Activated CD8-positive, alpha-beta T cell treated with anti-CD3 and anti-CD28 coated beads for 36 hours (primary cell): ENCODE results near the gene ATP1B2. TPM values are rescaled to one million over a fixed set of nuclear protein-coding genes. Genes with fewer than 3 reads are reported as not detected.

Experiments
- ATAC-seq: fragments of 200-7000 bp; cut with Tn5 transposase; one replicate; pipeline ENCODE4 v1.10.0; 2021; ENCODE audit warnings: mild to moderate bottlenecking, moderate library complexity
- CTCF ChIA-PET: fragments of 350-600 bp; sonication (Branson Sonifier 250); formaldehyde crosslinking; loops from one replicate; lab custom pipeline; 2021; ENCODE audit warnings: antibody characterized with exemption; lab: Charles Lee
- POLR2A ChIA-PET: fragments of 350-600 bp; sonication (Branson Sonifier 250); formaldehyde crosslinking; loops from one replicate; lab custom pipeline; 2021; ENCODE audit warnings: antibody characterized with exemption; lab: Charles Lee
- DNase-seq: peaks from one replicate; pipeline ENCODE4 v3.0.0-alpha.2; 2020
- H3K27ac Mint-ChIP-seq: one replicate; pipeline ENCODE4 v1.8.0; 2021; ENCODE audit warnings: mild to moderate bottlenecking, mixed read lengths
- H3K27me3 Mint-ChIP-seq: one replicate; pipeline ENCODE4 v1.8.0; 2021; ENCODE audit warnings: mixed read lengths
- H3K36me3 Mint-ChIP-seq: one replicate; pipeline ENCODE4 v1.8.0; 2021; ENCODE audit warnings: low read depth, mixed read lengths
- H3K4me1 Mint-ChIP-seq: one replicate; pipeline ENCODE4 v1.8.0; 2021; ENCODE audit warnings: low read depth, mixed read lengths
- H3K4me3 Mint-ChIP-seq: one replicate; pipeline ENCODE4 v1.8.0; 2021; ENCODE audit warnings: mild to moderate bottlenecking, moderate library complexity, mixed read lengths
- H3K9me3 Mint-ChIP-seq: one replicate; pipeline ENCODE4 v1.8.0; 2021; ENCODE audit warnings: mixed read lengths
- intact Hi-C: fragments of 100-400 bp; cut with micrococcal nuclease; formaldehyde crosslinking; loops from one replicate; pipeline ENCODE4 v1.10.0; 2022
- total RNA-seq, 2 experiments: library from RNA; stranded (reverse); gene quantifications; one replicate each; pipeline ENCODE4 v1.2.3, GENCODE V29; 2021
- TF ChIP-seq, protein P1 (sequence below): fragments of 200-600 bp; IDR thresholded peaks from one replicate; pipeline ENCODE4 v1.8.0; 2022; ENCODE audit warnings: antibody characterized with exemption, mild to moderate bottlenecking

Gene ATP1B2
- total RNA-seq, 2 experiments from 2014 or later, result 0.38 TPM; not detected in 1

DNA sequence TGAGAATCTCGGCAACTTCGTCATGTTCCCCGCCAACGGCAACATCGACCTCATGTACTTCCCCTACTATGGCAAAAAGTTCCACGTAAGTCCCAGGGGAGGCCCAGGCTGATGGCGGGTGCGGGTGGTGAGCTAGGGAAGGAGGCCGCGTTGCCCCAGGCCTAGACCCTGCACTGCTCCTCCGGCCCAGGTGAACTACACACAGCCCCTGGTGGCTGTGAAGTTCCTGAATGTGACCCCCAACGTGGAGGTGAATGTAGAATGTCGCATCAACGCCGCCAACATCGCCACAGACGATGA, 4.8 kb downstream of the ATP1B2 start:
- Mint-ChIP-seq H3K36me3 (no peaks in the 10 kb centered on the region), H3K9me3 (no peaks in the 10 kb centered on the region), H3K27ac (no peak overlapping the region), H3K27me3 (peaks cover 22% of the 10 kb centered on the region), H3K4me1 (peaks cover 6% of the 10 kb centered on the region), H3K4me3 (no peak overlapping the region)
- intact Hi-C loops, result no loop called here
- ATAC-seq, result no peak
- ChIA-PET POLR2A (interaction anchor here (1.1 kb wide), 1 partner anchor 12 kb away, joined by 4 read pairs; no protein-coding TSS in a partner anchor), CTCF (no interaction called here)
- TF ChIP-seq, protein P1, sequence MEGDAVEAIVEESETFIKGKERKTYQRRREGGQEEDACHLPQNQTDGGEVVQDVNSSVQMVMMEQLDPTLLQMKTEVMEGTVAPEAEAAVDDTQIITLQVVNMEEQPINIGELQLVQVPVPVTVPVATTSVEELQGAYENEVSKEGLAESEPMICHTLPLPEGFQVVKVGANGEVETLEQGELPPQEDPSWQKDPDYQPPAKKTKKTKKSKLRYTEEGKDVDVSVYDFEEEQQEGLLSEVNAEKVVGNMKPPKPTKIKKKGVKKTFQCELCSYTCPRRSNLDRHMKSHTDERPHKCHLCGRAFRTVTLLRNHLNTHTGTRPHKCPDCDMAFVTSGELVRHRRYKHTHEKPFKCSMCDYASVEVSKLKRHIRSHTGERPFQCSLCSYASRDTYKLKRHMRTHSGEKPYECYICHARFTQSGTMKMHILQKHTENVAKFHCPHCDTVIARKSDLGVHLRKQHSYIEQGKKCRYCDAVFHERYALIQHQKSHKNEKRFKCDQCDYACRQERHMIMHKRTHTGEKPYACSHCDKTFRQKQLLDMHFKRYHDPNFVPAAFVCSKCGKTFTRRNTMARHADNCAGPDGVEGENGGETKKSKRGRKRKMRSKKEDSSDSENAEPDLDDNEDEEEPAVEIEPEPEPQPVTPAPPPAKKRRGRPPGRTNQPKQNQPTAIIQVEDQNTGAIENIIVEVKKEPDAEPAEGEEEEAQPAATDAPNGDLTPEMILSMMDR, result no peak
- no peak for DNase-seq

DNA sequence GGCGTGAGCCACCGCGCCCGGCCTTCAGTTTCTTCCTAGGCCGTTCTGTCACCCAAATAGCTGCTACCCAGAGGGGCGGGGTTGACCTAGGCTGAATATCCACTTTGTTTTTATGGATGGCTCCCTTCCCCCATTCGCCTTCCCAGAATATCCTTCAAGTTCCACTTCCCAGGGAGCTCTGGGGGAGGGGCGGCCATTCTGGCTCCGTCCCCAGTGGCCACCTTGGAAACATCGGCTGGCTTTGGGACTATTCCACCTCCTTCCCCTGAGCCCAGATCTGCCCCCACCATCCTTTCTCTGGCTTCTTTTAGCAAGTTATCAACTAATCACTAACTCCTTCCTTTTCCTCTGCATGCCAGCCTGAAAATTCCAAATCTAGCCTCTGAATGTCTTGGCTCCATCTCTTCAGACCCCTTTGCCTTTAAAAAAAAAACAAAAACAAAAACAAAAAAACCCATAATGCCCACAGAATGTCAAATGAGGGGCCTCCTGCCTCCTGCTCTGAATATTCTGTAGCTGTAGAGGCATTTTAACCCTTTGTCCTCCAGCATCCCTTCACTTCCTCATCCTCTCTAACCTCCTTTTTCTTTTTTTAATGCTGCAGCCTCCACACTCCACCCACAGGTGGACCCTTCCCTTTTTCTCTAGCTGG, 6.4 kb downstream of the ATP1B2 start:
- CTCF ChIA-PET, result interaction anchor here (3.3 kb wide), 1 partner anchor 16 kb away, joined by 17 read pairs; no protein-coding TSS in a partner anchor

DNA sequence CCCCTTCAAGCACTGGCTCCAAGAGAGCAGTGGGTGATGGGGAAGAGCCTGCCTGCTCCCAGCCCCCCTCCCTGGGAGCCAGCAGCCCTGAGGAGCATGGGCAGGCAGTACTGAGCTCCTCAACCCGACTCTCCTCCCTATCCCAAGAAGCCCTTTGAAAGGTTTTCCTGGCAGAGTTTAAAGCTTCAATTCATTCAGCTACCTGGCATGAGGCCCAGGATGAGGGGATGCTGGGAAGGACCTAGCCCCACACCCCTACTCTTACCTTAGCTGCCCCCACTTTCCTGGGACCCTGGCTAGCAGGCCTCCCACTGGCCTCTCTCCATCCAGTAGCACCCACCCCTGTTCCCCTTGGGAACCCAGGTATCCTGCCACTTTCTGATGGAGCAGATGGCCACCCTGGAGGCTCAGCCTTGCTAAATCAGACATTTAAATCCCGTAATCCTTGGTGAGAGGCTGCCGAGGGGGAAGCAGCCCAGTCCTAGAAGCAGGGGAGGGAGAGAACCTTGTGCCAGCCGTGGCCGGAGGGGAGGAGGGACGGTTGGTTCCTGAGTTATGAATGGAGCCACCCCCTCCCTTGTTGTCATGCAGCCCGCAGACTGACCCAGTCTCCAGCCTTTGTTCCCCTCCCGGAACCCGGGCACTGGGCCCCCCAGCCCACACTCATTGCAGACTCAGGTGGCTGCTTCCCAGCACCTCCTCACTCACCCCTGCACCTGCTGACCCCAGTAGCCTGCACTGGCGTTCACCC, 17.1 kb downstream of the ATP1B2 start:
- intact Hi-C loops, result no loop called here
- H3K4me1 Mint-ChIP-seq, result no peaks in the 10 kb centered on the region
- no peak overlapping the region for H3K4me3 Mint-ChIP-seq
- no peak overlapping the region for H3K27ac Mint-ChIP-seq
- DNase-seq (no peak), ATAC-seq (no peak)
- TF ChIP-seq, protein P1, result no peak
- peaks cover 23% of the 10 kb centered on the region for H3K36me3 Mint-ChIP-seq
- no peaks in the 10 kb centered on the region for H3K27me3 Mint-ChIP-seq
- H3K9me3 Mint-ChIP-seq, result no peaks in the 10 kb centered on the region
- ChIA-PET POLR2A (interaction anchor here (0.6 to 1.3 kb wide), 5 partner anchors 13 to 79 kb away, joined by 3 to 5 read pairs (median 3); partner anchors contain the start of gene ATP1B2), CTCF (interaction anchor here (1.6 kb wide), 1 partner anchor 9 kb away, joined by 3 read pairs; no protein-coding TSS in a partner anchor)

More for the DNA sequence above, 6.4 kb downstream of the ATP1B2 start:
- H3K4me3 Mint-ChIP-seq, result no peak overlapping the region
- no peaks in the 10 kb centered on the region for H3K9me3 Mint-ChIP-seq
- no peaks in the 10 kb centered on the region for H3K36me3 Mint-ChIP-seq
- intact Hi-C loops, result no loop called here
- no peak for DNase-seq
- peaks cover 13% of the 10 kb centered on the region for H3K27me3 Mint-ChIP-seq
- TF ChIP-seq, protein P1, result no peak
- POLR2A ChIA-PET, result interaction anchor here (0.9 kb wide), 1 partner anchor 33 kb away, joined by 3 read pairs; no protein-coding TSS in a partner anchor
- H3K4me1 Mint-ChIP-seq, result no peaks in the 10 kb centered on the region
- no peak overlapping the region for H3K27ac Mint-ChIP-seq
- ATAC-seq, result no peak

DNA sequence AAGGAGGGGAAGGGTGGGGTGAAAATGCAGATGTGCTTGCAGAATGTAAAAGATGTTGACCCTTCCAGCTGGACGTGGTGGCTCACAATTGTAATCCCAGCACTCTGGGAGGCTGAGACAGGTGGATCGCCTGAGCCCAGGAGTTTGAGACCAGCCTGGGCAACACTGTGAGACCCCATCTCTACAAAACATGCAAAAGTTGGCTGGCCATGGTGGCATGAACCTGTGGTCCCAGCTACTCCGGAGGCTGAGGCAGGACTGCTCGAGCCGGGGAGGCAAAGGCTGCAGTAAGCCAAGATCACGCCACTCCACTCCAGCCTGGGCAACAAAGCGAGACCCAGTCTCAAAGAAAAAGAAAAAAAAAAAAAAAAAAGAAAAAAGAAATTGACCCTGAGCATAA, 17.8 kb downstream of the ATP1B2 start:
- H3K4me3 Mint-ChIP-seq, result no peak overlapping the region
- ChIA-PET CTCF (interaction anchor here (1.1 kb wide), 1 partner anchor 36 kb away, joined by 3 read pairs; no protein-coding TSS in a partner anchor), POLR2A (interaction anchor here (11.2 kb wide), 1 partner anchor 18 kb away, joined by 78 read pairs; the partner anchor contains the start of genes TP53 and WRAP53)
- intact Hi-C loops, result no loop called here
- H3K27me3 Mint-ChIP-seq, result no peaks in the 10 kb centered on the region
- no peaks in the 10 kb centered on the region for H3K4me1 Mint-ChIP-seq
- ATAC-seq (no peak), DNase-seq (no peak)
- peaks cover 2% of the 10 kb centered on the region for H3K9me3 Mint-ChIP-seq
- TF ChIP-seq, protein P1, result no peak
- no peak overlapping the region for H3K27ac Mint-ChIP-seq
- peaks cover 29% of the 10 kb centered on the region for H3K36me3 Mint-ChIP-seq
